ENCODE results near the gene OR2L2. TPM values are rescaled to one million over a fixed set of nuclear protein-coding genes. Genes with fewer than 3 reads are reported as not detected.

The OR2L2 gene
- total and polyA plus RNA-seq, 8 donors: 0.03 to 0.07 (median 0.05) TPM; not detected in 4

GRCh38 chr1:248046536-248046935 lies 16.7 kb downstream of the OR2L2 start, which contains the start of gene OR2L3:
Gene OR2L3 (plus strand): TSS chr1:248046836. CDS start chr1:248060682, 13,846 bp downstream.
- 45 to 58% methylated on average over 2 of the region's 2 CpGs for WGBS, 2 donors
- H3K27me3 ChIP-seq: no peaks in the 10 kb centered on the region

GRCh38 chr1:248047008-248047407 lies 17.1 kb downstream of the OR2L2 start:
- DNase-seq: no peak
- H3K27me3 ChIP-seq: no peaks in the 10 kb centered on the region
- 22 to 33% methylated on average over 1 of the region's 1 CpG for WGBS, 2 donors
- H3K36me3 ChIP-seq: no peaks in the 10 kb centered on the region
- no peaks in the 10 kb centered on the region for H3K4me1 ChIP-seq
- no peak overlapping the region for H3K27ac ChIP-seq
- H3K9me3 ChIP-seq: no peaks in the 10 kb centered on the region
- no peak for FAIRE-seq
- ATAC-seq: no peak
- H3K4me3 ChIP-seq: no peak overlapping the region
- no peak for TF ChIP-seq CTCF (IDR thresholded peaks at IDR 0.05)
- intact Hi-C loops (cut with DNase I): no loop called here

More at GRCh38 chr1:248046536-248046935, 16.7 kb downstream of the OR2L2 start, which contains the start of gene OR2L3:
- Histone ChIP-seq H3K4me3 (no peak within 1 kb of the TSS), H3K9me3 (no peaks in the 10 kb centered on the region), H3K4me1 (no peaks in the 10 kb centered on the region), H3K36me3 (no peaks in the 10 kb centered on the region), H3K27ac (no peak within 1 kb of the TSS)
- DNase-seq: no peak
- no peak for TF ChIP-seq CTCF (IDR thresholded peaks at IDR 0.05)
- no peak for ATAC-seq
- intact Hi-C loops (cut with DNase I): no loop called here
- FAIRE-seq: no peak

GRCh38 chr1:248054671-248055070 lies 24.8 kb downstream of the OR2L2 start:
- no peak for ATAC-seq
- Histone ChIP-seq H3K9me3 (no peaks in the 10 kb centered on the region), H3K27ac (no peak overlapping the region), H3K4me1 (no peaks in the 10 kb centered on the region), H3K27me3 (no peaks in the 10 kb centered on the region), H3K36me3 (no peaks in the 10 kb centered on the region), H3K4me3 (no peak overlapping the region)
- intact Hi-C loops (cut with DNase I): no loop called here
- DNase-seq: no peak
- FAIRE-seq: no peak
- no peak for TF ChIP-seq CTCF (IDR thresholded peaks at IDR 0.05)

- DNase-seq (no peak), ATAC-seq (no peak), FAIRE-seq (no peak)
- no peaks in the 10 kb centered on the region for H3K9me3 ChIP-seq
- no peak overlapping the region for H3K27ac ChIP-seq
- no peaks in the 10 kb centered on the region for H3K36me3 ChIP-seq
- 30 to 39% methylated on average over 2 of the region's 2 CpGs for WGBS, 2 donors
- H3K4me1 ChIP-seq: no peaks in the 10 kb centered on the region
- no peaks in the 10 kb centered on the region for H3K27me3 ChIP-seq
- TF ChIP-seq CTCF (IDR thresholded peaks at IDR 0.05): no peak
- no peak overlapping the region for H3K4me3 ChIP-seq
- intact Hi-C loops (cut with DNase I): no loop called here
These were observed 25.4 kb downstream of the OR2L2 start for GRCh38 chr1:248055261-248055660.

GRCh38 chr1:248065071-248065470 lies 35.2 kb downstream of the OR2L2 start:
- no peak for ATAC-seq
- H3K27me3 ChIP-seq: no peaks in the 10 kb centered on the region
- no peaks in the 10 kb centered on the region for H3K9me3 ChIP-seq
- no peak for FAIRE-seq
- intact Hi-C loops (cut with DNase I): no loop called here
- no peak for DNase-seq
- H3K4me3 ChIP-seq: no peak overlapping the region
- H3K27ac ChIP-seq: no peak overlapping the region
- TF ChIP-seq CTCF (IDR thresholded peaks at IDR 0.05): no peak
- 57 to 65% methylated on average over 2 of the region's 2 CpGs for WGBS, 2 donors
- no peaks in the 10 kb centered on the region for H3K36me3 ChIP-seq
- no peaks in the 10 kb centered on the region for H3K4me1 ChIP-seq

Data from pancreas (tissue), 10 donors.